ENCODE results near the gene ABLIM2. TPM values are rescaled to one million over a fixed set of nuclear protein-coding genes. Genes with fewer than 3 reads are reported as not detected.

Gene ABLIM2
- total RNA-seq, 1 experiment from 2014 or later: 6.1 TPM

DNA sequence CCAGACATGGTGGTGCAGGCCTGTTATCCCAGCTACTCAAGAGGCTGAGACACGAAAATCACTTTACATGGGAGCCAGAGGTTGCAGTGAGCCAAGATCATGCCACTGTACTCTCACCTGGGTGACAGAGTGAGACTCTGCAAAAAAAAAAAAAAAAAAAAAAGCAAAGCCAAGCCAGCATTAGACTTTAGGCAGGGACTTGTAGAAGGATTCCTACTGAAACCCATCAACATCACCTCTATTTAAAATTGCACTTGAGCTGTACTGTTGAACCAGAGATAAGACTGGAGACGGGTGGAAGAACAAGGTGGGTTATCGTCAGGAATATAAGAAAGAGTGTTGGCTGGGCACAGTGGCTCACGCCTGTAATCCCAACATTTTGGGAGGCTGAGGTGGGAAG is 203.2 kb downstream of the ABLIM2 start:
- ATAC-seq: no peak
- no peaks in the 10 kb centered on the region for H3K9me2 ChIP-seq (ENCODE audit: insufficient read depth)
- H3K4me3 ChIP-seq (replicated peaks in 1 of 2; ENCODE audit: low read depth in 1 of 2, low read length in 2 of 2): no peak overlapping the region
- no peaks in the 10 kb centered on the region for H3K36me3 ChIP-seq (ENCODE audit: control insufficient read depth in 1 of 2, insufficient read depth in 2 of 2, low read length in 2 of 2)
- H3K9ac ChIP-seq (ENCODE audit: low read length): no peak overlapping the region
- no peaks in the 10 kb centered on the region for H3K79me2 ChIP-seq (ENCODE audit: insufficient read depth, low read length)
- CTCF ChIA-PET: no interaction called here
- RAD21 ChIA-PET (ENCODE audit: low non-redundant PET in 1 of 2, low total read pairs in 2 of 2, uncharacterized antibody in 2 of 2, unreplicated experiment in 2 of 2): no interaction called here
- 0 out of 4 replicates have a peak, but pooled peaks cover 3% of the 10 kb centered on the region in 2 experiments for H3K9me3 ChIP-seq (ENCODE audit: control insufficient read depth in 1 of 2, insufficient read depth in 1 of 2, low read depth in 1 of 2, low read length in 2 of 2)
- BruUV-seq (replicated peaks): no TSS peak
- no peak overlapping the region for H3K27ac ChIP-seq (ENCODE audit: low read depth, low read length)
- DNase-seq (ENCODE audit: low read depth, low spot score): no peak
- no peaks in the 10 kb centered on the region for H4K20me1 ChIP-seq (ENCODE audit: insufficient read depth)
- H2AFZ ChIP-seq (ENCODE audit: low read depth, low read length, poor library complexity, severe bottlenecking): no peak overlapping the region
- POLR2A ChIA-PET: no interaction called here
- no peak for TF ChIP-seq CBX3 (IDR thresholded peaks at IDR 0.05; ENCODE audit: low read depth)
- no peak for TF ChIP-seq ELF1 (IDR thresholded peaks at IDR 0.05; ENCODE audit: borderline replicate concordance, low read depth)
- no peak for TF ChIP-seq YY1 (IDR thresholded peaks at IDR 0.05; ENCODE audit: extremely low read depth, insufficient replicate concordance, low read depth, low read length)
- TF ChIP-seq RAD21 (IDR thresholded peaks at IDR 0.05; ENCODE audit: low read depth): no peak
- TF ChIP-seq, protein P1, sequence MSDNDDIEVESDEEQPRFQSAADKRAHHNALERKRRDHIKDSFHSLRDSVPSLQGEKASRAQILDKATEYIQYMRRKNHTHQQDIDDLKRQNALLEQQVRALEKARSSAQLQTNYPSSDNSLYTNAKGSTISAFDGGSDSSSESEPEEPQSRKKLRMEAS (IDR thresholded peaks at IDR 0.05): no peak
- TF ChIP-seq SIN3A (IDR thresholded peaks at IDR 0.05; ENCODE audit: low read depth): no peak
- no peak for TF ChIP-seq FOSL1 (IDR thresholded peaks at IDR 0.05; ENCODE audit: low read depth)
- TF ChIP-seq JUND (IDR thresholded peaks at IDR 0.05): no peak
- no peak for TF ChIP-seq SRF (IDR thresholded peaks at IDR 0.05; ENCODE audit: low read depth)
- no peak for TF ChIP-seq POLR2A (IDR thresholded peaks at IDR 0.05; ENCODE audit: borderline replicate concordance, extremely low read depth, insufficient read depth, insufficient read length)
- TF ChIP-seq EZH2 (IDR thresholded peaks at IDR 0.05): no peak
- TF ChIP-seq, protein P2, sequence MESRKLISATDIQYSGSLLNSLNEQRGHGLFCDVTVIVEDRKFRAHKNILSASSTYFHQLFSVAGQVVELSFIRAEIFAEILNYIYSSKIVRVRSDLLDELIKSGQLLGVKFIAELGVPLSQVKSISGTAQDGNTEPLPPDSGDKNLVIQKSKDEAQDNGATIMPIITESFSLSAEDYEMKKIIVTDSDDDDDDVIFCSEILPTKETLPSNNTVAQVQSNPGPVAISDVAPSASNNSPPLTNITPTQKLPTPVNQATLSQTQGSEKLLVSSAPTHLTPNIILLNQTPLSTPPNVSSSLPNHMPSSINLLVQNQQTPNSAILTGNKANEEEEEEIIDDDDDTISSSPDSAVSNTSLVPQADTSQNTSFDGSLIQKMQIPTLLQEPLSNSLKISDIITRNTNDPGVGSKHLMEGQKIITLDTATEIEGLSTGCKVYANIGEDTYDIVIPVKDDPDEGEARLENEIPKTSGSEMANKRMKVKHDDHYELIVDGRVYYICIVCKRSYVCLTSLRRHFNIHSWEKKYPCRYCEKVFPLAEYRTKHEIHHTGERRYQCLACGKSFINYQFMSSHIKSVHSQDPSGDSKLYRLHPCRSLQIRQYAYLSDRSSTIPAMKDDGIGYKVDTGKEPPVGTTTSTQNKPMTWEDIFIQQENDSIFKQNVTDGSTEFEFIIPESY (IDR thresholded peaks at IDR 0.05; ENCODE audit: extremely low read depth, insufficient replicate concordance, low read length): no peak
- no peak for TF ChIP-seq ZNF274 (IDR thresholded peaks at IDR 0.05; ENCODE audit: low read depth, low read length)
- no peak for TF ChIP-seq SP1 (IDR thresholded peaks at IDR 0.05; ENCODE audit: low read depth)
- TF ChIP-seq EZH2phosphoT487 (IDR thresholded peaks at IDR 0.05; ENCODE audit: borderline replicate concordance): no peak
- TF ChIP-seq CEBPB (IDR thresholded peaks at IDR 0.05; ENCODE audit: low read depth): no peak
- H3K27me3 ChIP-seq (ENCODE audit: insufficient read depth, low read length): no peaks in the 10 kb centered on the region
- peaks cover 4 to 23% of the 10 kb centered on the region in 2 experiments; a peak in 3 of 4 replicates for H3K4me1 ChIP-seq (ENCODE audit: control insufficient read depth in 1 of 2, insufficient read depth in 2 of 2, low read length in 2 of 2)
- no peak overlapping the region for H3K4me2 ChIP-seq (ENCODE audit: low read length)
- intact Hi-C loops (cut with micrococcal nuclease): no loop called here
